K562 treated with DMSO at 1 percent for 12 hours (cell line): Measurements from ENCODE around the gene CCDC24. TPM values are rescaled to one million over a fixed set of nuclear protein-coding genes. Genes with fewer than 3 reads are reported as not detected.

Source experiments
- total RNA-seq: library from RNA; unstranded; fragments of 300-600 nt; gene quantifications from 2 replicates; pipeline ENCODE4 v1.2.3, GENCODE V29; 2022; ENCODE audit not compliant: insufficient read depth

Gene CCDC24
- total RNA-seq = 0.41 TPM in 1 of 2 replicates, not detected in the other

GRCh38 chr1:43991476-43992231 is at the start of gene CCDC24:
TSS of gene CCDC24 (plus strand) at chr1:43991599. CDS start at chr1:43991879, 280 bp downstream.

GRCh38 chr1:43946236-43947060 is 45.0 kb upstream of the CCDC24 start, which contains the start of gene IPO13:
TSS of gene IPO13 (plus strand) at chr1:43946950. CDS start at chr1:43947601, 651 bp downstream.

DNA sequence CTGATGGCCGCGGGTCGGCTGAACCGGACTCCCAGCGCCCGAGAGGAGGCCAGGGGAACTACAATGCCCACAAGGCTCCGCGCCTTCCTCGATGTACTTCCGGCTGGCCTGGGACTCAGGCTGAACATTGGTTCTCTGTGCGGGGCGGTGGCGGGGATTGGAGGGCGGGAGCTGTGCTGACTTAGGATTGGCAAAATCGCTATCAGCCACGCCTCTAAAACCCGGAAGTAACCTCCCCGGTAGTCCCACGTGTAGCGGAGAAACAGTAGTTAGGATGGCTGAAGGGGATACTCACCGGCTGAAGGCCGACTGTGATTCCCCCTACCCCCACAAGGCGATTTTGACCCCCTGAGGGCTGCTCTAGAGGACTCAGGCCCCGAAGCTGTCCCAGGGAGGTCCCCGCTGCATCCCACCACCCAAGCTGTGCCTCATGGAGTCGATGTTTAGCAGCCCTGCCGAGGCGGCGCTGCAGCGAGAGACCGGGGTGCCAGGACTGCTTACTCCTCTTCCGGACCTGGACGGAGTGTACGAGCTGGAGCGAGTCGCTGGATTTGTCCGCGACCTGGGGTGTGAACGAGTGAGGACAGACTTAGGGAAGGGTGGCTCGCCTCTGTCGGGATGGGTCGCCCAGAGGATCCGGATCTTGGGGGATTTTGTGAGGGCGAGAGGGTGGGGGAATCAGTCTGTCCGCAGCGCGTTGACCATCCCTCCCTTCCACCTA is 21.5 kb upstream of the CCDC24 start, which contains the start of gene DPH2:
DPH2 (plus strand) TSS at position 265 of the 721 bp plus-strand sequence; CDS start at position 431, 166 bp downstream.

DNA sequence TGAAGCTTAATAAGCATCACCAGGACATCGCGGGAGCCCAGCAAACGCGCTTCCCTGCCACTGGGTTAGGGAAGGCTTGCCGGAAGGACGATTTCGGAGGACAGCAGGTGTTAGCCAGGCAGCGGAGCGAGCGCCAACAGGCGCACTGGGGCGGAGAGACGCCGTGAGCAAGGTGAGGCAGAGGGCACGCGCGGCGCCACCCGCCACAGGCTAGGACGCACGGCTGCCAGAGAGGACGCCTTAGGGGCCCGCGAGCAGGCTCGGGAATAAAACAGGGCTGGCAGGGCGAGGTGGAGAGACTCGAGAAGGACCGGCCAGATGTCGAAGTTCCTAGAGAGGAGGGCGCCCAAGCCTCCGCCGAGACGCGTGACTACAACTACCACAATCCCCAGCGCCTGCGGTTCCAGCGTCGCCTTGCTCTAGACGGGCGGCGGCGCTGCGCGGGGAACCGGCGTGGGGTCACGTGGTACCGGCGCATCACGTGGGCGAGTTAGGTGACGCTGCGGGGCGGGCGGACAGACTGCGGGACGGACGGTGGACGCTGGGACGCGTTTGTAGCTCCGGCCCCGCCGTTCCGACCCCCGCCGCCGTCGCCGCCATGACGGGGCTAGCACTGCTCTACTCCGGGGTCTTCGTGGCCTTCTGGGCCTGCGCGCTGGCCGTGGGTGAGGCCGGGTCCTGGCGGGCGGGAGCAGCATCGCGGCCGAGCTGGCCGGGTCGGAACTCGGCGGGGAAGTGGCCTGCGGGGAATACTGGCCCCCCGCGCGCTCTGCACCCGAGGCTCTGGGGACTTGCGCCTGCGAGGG is 16.8 kb upstream of the CCDC24 start, which contains the start of gene ATP6V0B:
ATP6V0B (plus strand) TSS at position 518 of the 806 bp plus-strand sequence; CDS start at position 599, 81 bp downstream.

GRCh38 chr1:43978551-43979260 is 12.7 kb upstream of the CCDC24 start, which contains the start of gene B4GALT2:
TSS of gene B4GALT2 (plus strand) at chr1:43979210. CDS start at chr1:43981161, 1,951 bp downstream.

GRCh38 chr1:44031252-44032169 is 40.1 kb downstream of the CCDC24 start, which contains the start of gene SLC6A9:
TSS of gene SLC6A9 (minus strand) at chr1:44031462. CDS start at chr1:44024277, 7,185 bp downstream.

Other genes starting within 250 kb of the CCDC24 start
- gene ARTN, start 57.8 kb upstream of the CCDC24 start, total RNA-seq = 1.2 and 5.8 TPM in 2 replicates
- gene IPO13, start 44.6 kb upstream of the CCDC24 start, total RNA-seq = 21.9 and 35.0 TPM in 2 replicates
- gene DPH2, start 21.6 kb upstream of the CCDC24 start, total RNA-seq = 9.4 and 14.9 TPM in 2 replicates
- gene ATP6V0B, start 16.6 kb upstream of the CCDC24 start, total RNA-seq = 472 and 612 TPM in 2 replicates
- 29.5 and 32.0 TPM in 2 replicates for gene B4GALT2, start 12.4 kb upstream of the CCDC24 start, total RNA-seq
- gene SLC6A9, start 39.9 kb downstream of the CCDC24 start, total RNA-seq = 20.4 and 50.0 TPM in 2 replicates
- gene KLF17, start 127.2 kb downstream of the CCDC24 start, total RNA-seq = not detected in 2 replicates
- gene KLF18, start 150.0 kb downstream of the CCDC24 start, total RNA-seq = not detected in 2 replicates
- 31.9 and 38.9 TPM in 2 replicates for gene DMAP1, start 221.9 kb downstream of the CCDC24 start, total RNA-seq